Astrocyte (in vitro differentiated cells and primary cell): Measurements from ENCODE around the gene ITGB8. TPM values are rescaled to one million over a fixed set of nuclear protein-coding genes. Genes with fewer than 3 reads are reported as not detected.

ENCODE experiments used
- DNase-seq: peaks from one replicate; pipeline ENCODE4 v3.0.0-alpha.2; 2010; ENCODE audit warnings: low read depth
- FAIRE-seq: peaks from 2 replicates; lab custom pipeline; 2011; peaks lifted over from hg19 to GRCh38; lab: Jason Lieb, UNC
- H2AFZ ChIP-seq: 2 replicates; pipeline ENCODE4 v1.6.0; 2012; ENCODE audit warnings: low read depth, low read length, inconsistent platforms
- H3K27ac ChIP-seq: 2 replicates; pipeline ENCODE4 v1.5.1; 2011; ENCODE audit warnings: low read depth, low read length, inconsistent platforms
- H3K27me3 ChIP-seq: 2 replicates; pipeline ENCODE4 v1.6.0; 2011; ENCODE audit warnings: low read length, inconsistent platforms; ENCODE audit not compliant: insufficient read depth
- H3K36me3 ChIP-seq: 2 replicates; pipeline ENCODE4 v1.5.1; 2011; ENCODE audit warnings: low read length, inconsistent platforms; ENCODE audit not compliant: insufficient read depth
- H3K4me1 ChIP-seq: 2 replicates; pipeline ENCODE4 v1.5.1; 2011; ENCODE audit warnings: low read length, inconsistent platforms; ENCODE audit not compliant: insufficient read depth
- H3K4me2 ChIP-seq: 2 replicates; pipeline ENCODE4 v1.6.0; 2012; ENCODE audit warnings: low read length, inconsistent platforms
- H3K4me3 ChIP-seq: 2 replicates; pipeline ENCODE4 v1.5.1; 2011; ENCODE audit warnings: low read depth, mild to moderate bottlenecking, low read length, inconsistent platforms; ENCODE audit not compliant: insufficient read depth
- H3K79me2 ChIP-seq: 2 replicates; pipeline ENCODE4 v1.6.0; 2012; ENCODE audit warnings: mild to moderate bottlenecking, low read length, inconsistent platforms; ENCODE audit not compliant: insufficient read depth
- H3K9ac ChIP-seq: 2 replicates; pipeline ENCODE4 v1.6.0; 2012; ENCODE audit warnings: mild to moderate bottlenecking, low read length, inconsistent platforms
- H3K9me3 ChIP-seq: 2 replicates; pipeline ENCODE4 v1.5.1; 2012; ENCODE audit warnings: low read depth, mild to moderate bottlenecking, low read length, inconsistent platforms; ENCODE audit not compliant: insufficient read depth
- H4K20me1 ChIP-seq: 2 replicates; pipeline ENCODE4 v1.6.0; 2012; ENCODE audit warnings: low read length, inconsistent platforms; ENCODE audit not compliant: insufficient read depth
- H3K27ac Mint-ChIP-seq: one replicate; pipeline ENCODE4 v1.8.0; 2021; ENCODE audit warnings: mild to moderate bottlenecking, mixed read lengths; ENCODE audit not compliant: unreplicated experiment
- H3K27me3 Mint-ChIP-seq: one replicate; pipeline ENCODE4 v1.8.0; 2021; ENCODE audit warnings: low read depth, mixed read lengths; ENCODE audit not compliant: unreplicated experiment
- H3K36me3 Mint-ChIP-seq: one replicate; pipeline ENCODE4 v1.8.0; 2021; ENCODE audit warnings: low read depth, mixed read lengths; ENCODE audit not compliant: unreplicated experiment
- H3K4me1 Mint-ChIP-seq: one replicate; pipeline ENCODE4 v1.8.0; 2021; ENCODE audit warnings: low read depth, mixed read lengths; ENCODE audit not compliant: unreplicated experiment
- H3K4me3 Mint-ChIP-seq: one replicate; pipeline ENCODE4 v1.8.0; 2021; ENCODE audit warnings: mild to moderate bottlenecking, moderate library complexity, mixed read lengths; ENCODE audit not compliant: unreplicated experiment
- H3K9me3 Mint-ChIP-seq: one replicate; pipeline ENCODE4 v1.8.0; 2021; ENCODE audit warnings: mild to moderate bottlenecking, mixed read lengths; ENCODE audit not compliant: unreplicated experiment
- CTCF ChIP-seq: IDR thresholded peaks from 2 replicates; pipeline ENCODE4 v1.5.1; 2011; ENCODE audit warnings: low read depth, mild to moderate bottlenecking, inconsistent platforms, low read length, moderate library complexity; ENCODE audit not compliant: insufficient read depth
- EZH2 ChIP-seq: IDR thresholded peaks from 2 replicates; pipeline ENCODE4 v1.6.1; 2012; ENCODE audit warnings: mild to moderate bottlenecking, low read length, inconsistent platforms; ENCODE audit not compliant: insufficient read depth
- total RNA-seq: library from RNA; stranded (reverse); gene quantifications from 2 replicates; pipeline ENCODE4 v1.2.1, GENCODE V29; 2021

The ITGB8 gene
- total RNA-seq, 1 donor from 2014 or later, result 10.8 TPM

DNA sequence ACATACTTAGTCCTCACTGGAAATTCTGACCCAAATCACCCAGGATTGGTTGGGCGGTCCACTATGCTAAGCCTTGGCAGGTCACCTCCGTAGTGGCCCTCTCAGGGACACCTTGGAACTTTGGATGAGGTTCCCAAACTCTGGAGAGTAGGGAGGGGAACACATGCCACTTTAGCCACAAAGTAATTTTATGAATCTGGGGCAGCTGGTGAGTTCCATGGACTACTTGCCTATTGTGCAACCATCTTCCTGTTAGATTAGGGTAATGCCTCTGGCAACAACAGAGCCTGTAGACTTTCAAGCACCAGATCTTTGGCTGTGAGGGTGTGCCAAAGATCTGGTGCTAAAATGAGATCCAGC lies 77.7 kb downstream of the ITGB8 start:
- H3K4me1 ChIP-seq, result peaks cover 6% of the 10 kb centered on the region
- DNase-seq (peak; percentile 55), FAIRE-seq (no peak)
- Mint-ChIP-seq H3K9me3 (no peaks in the 10 kb centered on the region), H3K27ac (no peak overlapping the region), H3K4me1 (peaks cover 11% of the 10 kb centered on the region), H3K4me3 (no peak overlapping the region), H3K36me3 (peaks cover 6% of the 10 kb centered on the region), H3K27me3 (no peaks in the 10 kb centered on the region)
- H3K9ac ChIP-seq, result no peak overlapping the region
- H3K79me2 ChIP-seq, result no peaks in the 10 kb centered on the region
- H3K27me3 ChIP-seq, result no peaks in the 10 kb centered on the region
- no peaks in the 10 kb centered on the region for H3K9me3 ChIP-seq
- H3K27ac ChIP-seq, result no peak overlapping the region
- no peak for TF ChIP-seq CTCF
- TF ChIP-seq EZH2, result no peak
- peaks cover 2% of the 10 kb centered on the region for H3K36me3 ChIP-seq
- no peaks in the 10 kb centered on the region for H4K20me1 ChIP-seq
- no peak overlapping the region for H3K4me2 ChIP-seq
- no peak overlapping the region for H2AFZ ChIP-seq
- no peak overlapping the region for H3K4me3 ChIP-seq

GRCh38 chr7:20409961-20410360 lies 79.3 kb downstream of the ITGB8 start:
- Histone ChIP-seq H2AFZ (no peak overlapping the region), H3K79me2 (no peaks in the 10 kb centered on the region), H3K27ac (no peak overlapping the region), H3K4me3 (no peak overlapping the region), H3K27me3 (no peaks in the 10 kb centered on the region), H3K9ac (no peak overlapping the region), H4K20me1 (no peaks in the 10 kb centered on the region), H3K4me1 (peaks cover 6% of the 10 kb centered on the region), H3K36me3 (peaks cover under 1% of the 10 kb centered on the region), H3K4me2 (no peak overlapping the region), H3K9me3 (no peaks in the 10 kb centered on the region)
- no peaks in the 10 kb centered on the region for H3K9me3 Mint-ChIP-seq
- H3K4me3 Mint-ChIP-seq, result no peak overlapping the region
- no peak overlapping the region for H3K27ac Mint-ChIP-seq
- FAIRE-seq (peak; percentile 23), DNase-seq (no peak)
- peaks cover 5% of the 10 kb centered on the region for H3K36me3 Mint-ChIP-seq
- no peaks in the 10 kb centered on the region for H3K27me3 Mint-ChIP-seq
- H3K4me1 Mint-ChIP-seq, result peaks cover 11% of the 10 kb centered on the region
- no peak for TF ChIP-seq EZH2
- TF ChIP-seq CTCF, result no peak

DNA sequence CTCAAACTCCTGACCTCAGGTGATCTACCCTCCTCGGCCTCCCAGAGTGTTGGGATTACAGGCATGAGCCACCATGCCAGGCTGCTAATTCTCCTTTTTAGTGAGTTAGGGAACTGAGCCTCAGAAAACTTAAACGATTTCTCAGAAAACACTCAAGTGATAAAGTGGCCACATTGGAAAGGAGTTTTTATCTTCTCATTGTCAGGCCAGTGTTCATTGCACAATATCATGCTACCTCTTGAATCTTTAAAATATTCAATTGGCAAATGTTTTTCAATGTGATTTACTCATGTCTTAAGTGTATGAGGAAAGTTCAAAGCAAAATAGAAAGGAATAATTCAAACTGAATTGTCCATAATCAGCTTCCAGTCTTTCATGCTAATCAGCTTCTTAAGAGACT lies 80.7 kb downstream of the ITGB8 start:
- Histone ChIP-seq H3K4me3 (no peak overlapping the region), H3K9me3 (no peaks in the 10 kb centered on the region), H3K27ac (no peak overlapping the region), H3K36me3 (no peaks in the 10 kb centered on the region), H3K9ac (no peak overlapping the region), H3K79me2 (no peaks in the 10 kb centered on the region), H2AFZ (no peak overlapping the region), H3K27me3 (no peaks in the 10 kb centered on the region), H3K4me1 (peaks cover 6% of the 10 kb centered on the region), H3K4me2 (no peak overlapping the region), H4K20me1 (no peaks in the 10 kb centered on the region)
- H3K27ac Mint-ChIP-seq, result no peak overlapping the region
- DNase-seq, result no peak
- H3K36me3 Mint-ChIP-seq, result peaks cover 7% of the 10 kb centered on the region
- TF ChIP-seq CTCF, result no peak
- TF ChIP-seq EZH2, result no peak
- H3K4me3 Mint-ChIP-seq, result no peak overlapping the region
- H3K4me1 Mint-ChIP-seq, result peaks cover 11% of the 10 kb centered on the region
- no peaks in the 10 kb centered on the region for H3K9me3 Mint-ChIP-seq
- H3K27me3 Mint-ChIP-seq, result no peaks in the 10 kb centered on the region
- FAIRE-seq, result no peak
